ENCODE results near the gene LY86.

Gene LY86

GRCh38 chr6:6588064-6588923 lies at the start of gene LY86:
LY86 (plus strand) TSS chr6:6588720; CDS start chr6:6588735, 15 bp downstream.
- DNase-seq (ENCODE audit: low spot score) (no peak), FAIRE-seq (no peak)

DNA sequence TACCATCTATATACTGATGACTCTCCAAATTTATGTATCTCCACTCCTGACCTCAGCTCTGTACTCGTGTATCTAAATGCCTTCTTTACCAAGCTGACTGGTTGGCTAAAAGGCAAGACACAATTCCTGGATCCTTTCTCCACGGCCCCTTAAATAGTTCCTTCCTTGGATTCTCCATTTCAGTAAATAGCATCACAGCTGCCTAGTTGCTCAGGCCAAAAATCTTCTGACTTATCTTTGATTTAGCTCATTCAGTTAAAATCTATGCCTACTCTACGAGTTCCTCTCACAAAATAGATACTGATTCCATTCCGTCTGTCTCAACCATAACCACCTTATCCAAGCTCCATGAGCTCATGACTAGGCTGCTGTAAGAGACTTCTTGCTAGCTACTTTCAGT lies 49.5 kb upstream of the LY86 start:
- DNase-seq (ENCODE audit: low spot score) (no peak), FAIRE-seq (no peak)

DNA sequence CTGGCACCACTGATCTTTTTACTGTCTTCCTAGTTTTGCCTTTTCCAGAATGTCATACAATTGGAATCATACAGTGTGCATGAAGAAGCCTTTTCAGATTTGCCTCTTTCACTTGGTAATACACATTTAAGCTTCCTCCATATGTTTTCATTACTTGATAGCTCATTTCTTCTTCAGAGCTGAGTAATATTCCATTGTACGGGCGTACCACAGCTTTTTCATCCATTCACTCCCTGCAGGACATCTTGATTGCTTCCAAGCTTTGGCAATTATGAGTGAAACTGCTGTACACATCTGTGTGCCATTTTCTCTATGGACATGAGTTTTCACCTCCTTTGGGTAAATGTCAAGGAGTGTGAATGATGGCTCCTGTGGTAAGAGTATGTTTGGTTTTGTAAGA lies 46.2 kb upstream of the LY86 start:
- no peak for DNase-seq (ENCODE audit: low spot score)
- FAIRE-seq, result no peak

GRCh38 chr6:6543181-6543879 lies 45.2 kb upstream of the LY86 start:
- FAIRE-seq (no peak), DNase-seq (ENCODE audit: low spot score) (no peak)

GRCh38 chr6:6545616-6546317 lies 42.8 kb upstream of the LY86 start:
- no peak for FAIRE-seq

DNA sequence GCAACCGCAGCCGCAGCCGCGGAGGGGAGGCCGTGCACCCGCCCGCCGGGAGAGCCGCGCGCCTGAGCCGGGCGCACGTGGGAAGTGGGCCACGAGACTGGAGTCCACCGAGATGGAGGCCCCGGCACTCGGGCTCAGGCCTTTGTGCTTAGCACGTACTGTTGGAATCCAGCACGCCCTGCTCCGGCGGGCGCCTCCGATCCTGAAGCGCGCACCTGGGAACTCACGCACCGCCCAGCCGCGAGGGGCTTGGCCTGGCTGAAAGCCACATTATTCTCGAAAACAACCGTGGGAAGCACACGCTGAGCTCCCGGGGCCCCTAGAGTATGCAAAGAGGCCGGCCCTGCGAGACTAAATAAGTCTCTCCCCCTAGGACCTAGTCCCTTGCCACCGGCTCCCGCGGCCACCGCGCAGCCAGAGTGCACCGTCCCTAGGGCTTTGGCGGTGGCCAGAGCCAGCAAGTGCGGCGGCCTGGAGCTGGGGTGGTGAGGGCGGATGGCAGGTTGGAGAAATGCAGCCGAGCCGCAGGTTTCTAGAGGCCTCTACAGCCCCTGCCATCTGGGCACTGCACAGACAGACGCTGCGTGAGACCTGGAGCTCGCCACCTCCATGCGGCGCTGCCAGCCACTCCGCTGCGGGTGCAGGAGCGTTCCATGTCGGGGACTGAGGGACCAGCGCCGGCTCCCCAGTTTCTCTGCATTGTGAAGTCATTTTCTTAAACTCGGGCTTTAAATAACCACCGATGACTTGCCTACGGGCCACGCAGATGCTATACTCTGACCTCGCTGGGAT lies 42.0 kb upstream of the LY86 start:
- FAIRE-seq (no peak), DNase-seq (ENCODE audit: low spot score) (no peak)

More at GRCh38 chr6:6545616-6546317, 42.8 kb upstream of the LY86 start:
- no peak for DNase-seq (ENCODE audit: low spot score)

DNA sequence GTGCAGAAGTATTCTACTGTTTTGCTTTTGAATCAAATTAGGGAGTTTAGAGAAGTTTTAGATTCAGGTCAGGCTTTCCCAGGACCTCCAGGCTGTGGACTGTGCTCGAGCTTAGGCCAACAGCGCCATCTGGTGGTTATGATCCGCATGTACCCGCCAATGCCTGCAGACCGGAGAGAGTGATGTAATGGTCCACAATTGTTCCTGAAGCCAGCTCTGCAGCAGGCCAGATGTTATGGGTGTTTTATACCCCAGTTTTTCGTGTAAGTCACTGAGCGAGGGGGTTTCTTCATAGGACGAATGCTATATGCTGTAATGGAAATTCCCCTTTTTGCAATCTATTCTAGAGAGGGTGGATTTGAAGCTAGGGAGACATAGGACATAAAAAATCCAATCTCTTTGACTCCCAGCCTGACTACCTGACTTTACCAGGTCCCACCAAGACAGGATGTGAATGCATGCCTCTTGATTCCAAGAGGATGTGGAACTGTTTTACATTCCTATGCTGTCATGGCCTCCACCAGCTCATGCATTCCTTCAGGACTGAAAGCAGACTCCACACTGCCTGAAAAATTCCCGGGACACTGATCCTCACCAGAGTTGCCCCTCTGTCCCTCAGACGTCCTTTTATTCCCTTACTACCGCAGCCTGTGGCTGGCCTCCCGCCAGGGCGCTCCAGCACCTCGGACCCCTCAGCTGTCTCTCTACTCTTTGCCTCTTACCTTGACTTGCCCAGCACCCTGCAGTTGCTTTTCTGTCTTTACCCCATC lies 41.2 kb upstream of the LY86 start:
- DNase-seq (ENCODE audit: low spot score) (peak; percentile 78), FAIRE-seq (no peak)

GRCh38 chr6:6556161-6556737 lies 32.3 kb upstream of the LY86 start:
- no peak for DNase-seq (ENCODE audit: low spot score)

GRCh38 chr6:6556738-6557503 lies 31.6 kb upstream of the LY86 start:
- DNase-seq (ENCODE audit: low spot score), result peak; percentile 64

More at GRCh38 chr6:6556161-6556737, 32.3 kb upstream of the LY86 start:
- no peak for FAIRE-seq

DNA sequence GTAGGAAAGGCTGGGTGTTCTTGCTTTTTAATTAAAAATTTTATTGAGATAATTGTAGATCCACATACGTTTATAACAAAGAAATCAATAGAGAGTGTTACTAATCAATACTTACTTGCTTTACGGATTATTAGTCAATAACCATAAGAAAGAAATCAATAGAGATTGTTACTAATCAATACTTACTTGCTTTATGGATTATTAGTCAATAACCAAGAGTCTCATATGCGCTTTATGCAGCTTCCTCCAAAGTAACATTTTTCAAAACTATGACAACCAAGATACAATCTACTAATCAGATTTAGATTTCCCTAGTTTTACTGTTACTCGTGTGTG lies 31.0 kb upstream of the LY86 start:
- FAIRE-seq (no peak), DNase-seq (ENCODE audit: low spot score) (no peak)

More at GRCh38 chr6:6556738-6557503, 31.6 kb upstream of the LY86 start:
- FAIRE-seq, result no peak

DNA sequence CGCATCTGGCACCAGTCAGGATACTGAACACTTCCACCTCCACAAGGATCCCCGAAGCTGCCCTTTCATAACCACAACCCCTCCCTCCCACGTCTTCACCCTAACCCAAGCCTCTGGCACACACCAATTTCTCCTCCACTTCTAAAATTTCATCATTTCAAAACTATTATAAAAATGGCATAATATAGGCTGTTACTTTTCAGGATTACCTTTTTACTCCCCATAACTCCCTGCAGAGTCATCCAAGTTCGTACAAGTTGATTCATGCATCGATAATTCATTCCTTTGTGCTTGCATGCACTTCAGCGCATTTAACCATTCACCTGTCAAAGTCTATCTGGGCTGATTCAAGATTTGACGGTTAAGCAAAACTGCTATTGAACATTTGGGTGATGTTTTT lies 30.6 kb upstream of the LY86 start:
- DNase-seq (ENCODE audit: low spot score), result no peak
- no peak for FAIRE-seq

DNA sequence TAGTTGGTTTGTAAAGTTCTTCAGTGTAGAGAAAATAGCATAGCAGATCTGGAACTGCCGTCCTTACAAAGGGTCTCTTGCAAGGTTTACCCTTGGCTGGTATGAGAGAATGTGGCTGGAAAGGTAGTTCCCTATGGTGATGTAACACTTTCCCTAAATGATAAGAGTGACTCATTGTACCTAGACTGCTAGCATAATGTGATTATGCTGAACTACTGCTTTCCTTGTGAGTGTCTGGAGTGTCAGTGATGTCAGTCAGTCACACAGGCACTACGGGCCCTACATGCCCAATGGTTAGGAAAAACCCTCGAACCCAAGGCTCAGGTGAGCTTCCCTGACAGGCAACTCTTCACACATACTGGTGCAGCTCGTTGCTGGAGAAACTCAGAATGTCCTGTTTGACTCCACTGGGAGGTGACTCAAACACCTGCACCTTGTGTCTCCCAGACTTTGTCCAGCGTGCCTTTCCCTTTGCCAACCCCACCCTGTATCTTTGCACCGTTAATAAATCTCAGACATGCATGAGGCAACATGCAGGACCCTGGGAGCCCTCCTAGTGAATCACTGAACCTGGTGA lies 28.4 kb upstream of the LY86 start:
- FAIRE-seq, result no peak
- DNase-seq (ENCODE audit: low spot score), result no peak

- FAIRE-seq (no peak), DNase-seq (ENCODE audit: low spot score) (no peak)
Measured at GRCh38 chr6:6560909-6561308, 27.6 kb upstream of the LY86 start.

GRCh38 chr6:6564154-6564553 lies 24.4 kb upstream of the LY86 start:
- DNase-seq (ENCODE audit: low spot score) (no peak), FAIRE-seq (no peak)

GRCh38 chr6:6565069-6565468 lies 23.5 kb upstream of the LY86 start:
- FAIRE-seq, result no peak
- DNase-seq (ENCODE audit: low spot score), result no peak

GRCh38 chr6:6565488-6565887 lies 23.0 kb upstream of the LY86 start:
- FAIRE-seq (no peak), DNase-seq (ENCODE audit: low spot score) (no peak)

DNA sequence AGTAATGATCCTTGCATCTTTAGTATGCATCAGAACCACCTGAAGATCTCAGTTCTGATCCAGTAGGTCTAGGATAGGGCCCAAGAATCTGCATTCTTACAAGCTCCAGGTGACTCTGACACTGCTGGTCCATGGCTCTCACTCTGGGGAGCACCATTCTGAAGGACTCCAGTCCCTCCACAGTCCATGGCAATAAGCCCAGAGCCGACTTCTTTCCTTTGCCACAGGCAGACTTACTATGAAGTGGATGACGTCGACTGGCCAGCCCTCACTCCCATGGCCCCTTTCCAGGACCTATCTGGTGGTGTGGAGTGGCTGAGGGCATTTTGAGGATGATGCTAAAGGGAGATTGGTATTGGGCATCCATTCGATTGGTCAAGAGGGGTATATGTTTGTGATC lies 21.8 kb upstream of the LY86 start:
- DNase-seq (ENCODE audit: low spot score) (no peak), FAIRE-seq (no peak)

- FAIRE-seq (no peak), DNase-seq (ENCODE audit: low spot score) (no peak)
Measured at GRCh38 chr6:6569096-6569810, 19.3 kb upstream of the LY86 start.

- FAIRE-seq (no peak), DNase-seq (ENCODE audit: low spot score) (no peak)
Measured at GRCh38 chr6:6569811-6570164, 18.7 kb upstream of the LY86 start.

Measured in urothelium cell line (cell line).